Activated CD4-positive, alpha-beta T cell treated with anti-CD3 and anti-CD28 coated beads, Interleukin-2, Interleukin-6, amounts not matched to agents 100 ng/mL and 50 ng/mL, durations not matched to agents 16 hours and 8 hours (primary cell): Measurements from ENCODE around the gene PGP.
"Not testable (repeated sequence)": the region's sequence is repeated elsewhere in the genome, so short reads cannot be mapped to it uniquely, and the experiment has no call there.

Experiments used
- DNase-seq: peaks from one replicate; pipeline ENCODE4 v3.0.0-alpha.2; 2020

Gene PGP, protein sequence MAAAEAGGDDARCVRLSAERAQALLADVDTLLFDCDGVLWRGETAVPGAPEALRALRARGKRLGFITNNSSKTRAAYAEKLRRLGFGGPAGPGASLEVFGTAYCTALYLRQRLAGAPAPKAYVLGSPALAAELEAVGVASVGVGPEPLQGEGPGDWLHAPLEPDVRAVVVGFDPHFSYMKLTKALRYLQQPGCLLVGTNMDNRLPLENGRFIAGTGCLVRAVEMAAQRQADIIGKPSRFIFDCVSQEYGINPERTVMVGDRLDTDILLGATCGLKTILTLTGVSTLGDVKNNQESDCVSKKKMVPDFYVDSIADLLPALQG

GRCh38 chr16:2214719-2214968 lies at the start of gene PGP:
Gene PGP, minus strand, starts transcription at chr16:2214840. Its CDS starts 63 bp downstream, at chr16:2214777.
- DNase-seq = no peak

- not testable (repeated sequence) for DNase-seq
Measured at GRCh38 chr16:2263026-2263425, 48.4 kb upstream of the PGP start.

DNA sequence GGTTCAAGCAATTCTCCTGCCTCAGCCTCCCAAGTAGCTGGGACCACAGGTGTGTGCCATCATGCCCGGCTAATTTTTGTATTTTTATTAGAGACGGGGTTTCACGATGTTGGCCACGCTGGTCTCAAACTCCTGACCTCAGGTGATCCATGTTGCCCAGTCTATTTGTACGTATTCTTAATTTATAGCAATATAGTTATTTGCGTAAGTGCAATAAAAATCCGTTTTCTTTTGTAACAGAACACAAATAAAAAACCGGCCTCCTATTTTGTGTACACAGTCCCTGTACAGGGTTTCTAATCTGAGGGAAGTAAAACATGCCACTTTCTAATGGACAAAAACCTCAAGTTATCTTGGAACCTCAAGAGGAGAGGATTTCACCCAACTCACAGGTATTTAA lies 45.6 kb upstream of the PGP start:
- DNase-seq = no peak

DNA sequence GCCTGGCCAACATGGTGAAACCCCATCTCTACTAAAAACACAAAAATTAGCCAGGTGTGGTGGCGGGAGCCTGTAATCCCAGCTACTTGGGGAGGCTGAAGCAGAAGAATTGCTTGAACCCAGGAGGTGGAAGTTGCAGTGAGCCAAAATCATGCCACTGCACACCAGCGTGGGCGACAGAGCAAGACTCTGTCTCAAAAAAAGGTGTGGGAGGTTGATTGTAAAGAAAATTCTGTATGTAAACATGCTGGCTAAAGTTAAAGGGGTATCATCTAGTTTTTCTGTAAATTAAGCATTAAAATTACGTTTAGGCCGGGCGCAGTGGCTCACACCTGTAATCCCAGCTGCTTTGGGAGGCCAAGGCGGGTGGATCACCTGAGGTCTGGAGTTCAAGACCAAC lies 43.9 kb upstream of the PGP start:
- not testable (repeated sequence) for DNase-seq

GRCh38 chr16:2257726-2258125 lies 43.1 kb upstream of the PGP start:
- DNase-seq = no peak

DNA sequence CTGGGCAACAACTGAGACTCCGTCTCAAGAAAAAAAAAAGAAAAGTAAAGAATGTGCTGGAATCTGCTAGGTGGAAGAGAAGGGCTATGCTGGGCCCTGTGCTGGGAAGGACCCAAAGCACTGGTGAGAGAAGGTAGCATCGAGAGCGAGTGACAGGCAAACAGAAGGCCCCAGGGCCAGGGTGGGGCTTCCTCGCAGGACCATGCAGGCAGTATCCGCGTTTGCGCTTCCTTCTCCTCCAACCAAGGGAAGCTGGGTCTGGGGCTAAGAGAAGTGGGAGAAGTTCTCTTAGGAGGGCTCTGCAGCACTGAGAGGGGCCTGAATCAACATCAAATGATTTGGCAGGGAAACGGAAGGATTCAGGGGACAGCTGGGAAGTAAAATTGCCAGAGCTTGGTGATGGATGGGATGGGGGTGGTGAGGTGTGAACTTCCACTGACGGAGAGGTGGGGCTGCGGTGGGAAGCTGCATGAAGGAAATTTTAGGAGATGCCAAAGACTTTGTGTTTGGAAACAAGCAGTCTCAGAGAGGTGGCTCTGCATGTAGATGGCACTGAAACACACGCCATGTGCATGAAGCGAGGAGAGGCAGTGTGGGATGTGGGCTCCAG lies 42.0 kb upstream of the PGP start:
- DNase-seq = no peak

- no peak for DNase-seq
Measured at GRCh38 chr16:2253293-2253692, 38.7 kb upstream of the PGP start.

- DNase-seq = no peak
Measured at GRCh38 chr16:2252806-2253148, 38.1 kb upstream of the PGP start.

GRCh38 chr16:2251296-2252111 lies 36.9 kb upstream of the PGP start, which contains the start of gene ECI1:
Gene ECI1, minus strand, starts transcription at chr16:2251587. Its CDS starts 21 bp downstream, at chr16:2251566.
- DNase-seq = peak; percentile 95

DNA sequence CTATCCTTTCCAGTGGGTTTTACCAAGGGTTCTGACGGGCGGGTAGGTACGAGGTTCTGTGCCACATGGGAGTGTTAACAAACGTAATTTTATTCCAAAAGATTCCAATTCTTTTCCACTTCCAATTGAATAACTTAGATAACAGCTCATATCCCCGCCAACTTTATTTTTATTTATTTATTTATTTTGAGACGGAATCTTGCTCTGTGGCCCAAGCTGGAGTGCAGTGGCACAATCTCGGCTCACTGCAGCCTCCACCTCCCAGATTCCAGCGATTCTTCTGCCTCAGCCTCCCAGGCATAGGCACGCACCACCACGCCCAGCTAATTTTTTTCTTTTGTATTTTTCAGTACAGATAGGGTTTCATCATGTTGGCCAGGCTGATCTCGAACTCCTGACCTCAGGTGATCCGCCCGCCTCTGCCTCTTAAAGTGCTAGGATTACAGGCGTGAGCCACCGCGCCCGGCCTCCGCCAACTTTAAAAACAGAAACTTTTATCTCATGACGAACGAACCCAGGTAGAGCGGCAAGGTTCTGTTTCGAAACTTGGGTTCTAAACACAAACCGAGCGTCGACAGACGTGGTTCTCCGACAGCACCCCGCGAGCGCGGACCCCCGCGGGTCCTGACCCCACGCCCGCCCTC lies 36.1 kb upstream of the PGP start:
- DNase-seq = peak; percentile 48

GRCh38 chr16:2246301-2246885 lies 31.8 kb upstream of the PGP start:
- DNase-seq = no peak

- no peak for DNase-seq
Measured at GRCh38 chr16:2244926-2245795, 30.5 kb upstream of the PGP start.

DNA sequence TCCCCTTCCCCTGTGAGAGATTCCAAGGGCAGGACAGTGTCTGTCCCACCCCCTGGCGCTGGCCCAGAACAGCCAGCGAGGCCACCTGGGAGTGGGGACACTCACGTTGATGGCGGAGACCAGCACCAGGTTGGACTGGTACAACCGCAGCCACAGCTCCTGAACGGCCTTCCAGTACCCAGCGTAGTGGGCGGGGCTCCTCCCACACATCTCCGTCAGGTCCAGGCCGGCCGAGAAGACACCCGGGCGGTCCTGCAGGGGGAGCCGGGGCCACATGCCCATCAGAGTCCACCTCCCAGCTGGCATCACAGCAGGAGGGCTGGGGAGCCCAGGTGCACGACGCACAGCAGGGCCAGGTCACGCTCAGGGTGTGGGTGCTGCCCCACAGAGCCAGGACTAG lies 29.7 kb upstream of the PGP start:
- no peak for DNase-seq

DNA sequence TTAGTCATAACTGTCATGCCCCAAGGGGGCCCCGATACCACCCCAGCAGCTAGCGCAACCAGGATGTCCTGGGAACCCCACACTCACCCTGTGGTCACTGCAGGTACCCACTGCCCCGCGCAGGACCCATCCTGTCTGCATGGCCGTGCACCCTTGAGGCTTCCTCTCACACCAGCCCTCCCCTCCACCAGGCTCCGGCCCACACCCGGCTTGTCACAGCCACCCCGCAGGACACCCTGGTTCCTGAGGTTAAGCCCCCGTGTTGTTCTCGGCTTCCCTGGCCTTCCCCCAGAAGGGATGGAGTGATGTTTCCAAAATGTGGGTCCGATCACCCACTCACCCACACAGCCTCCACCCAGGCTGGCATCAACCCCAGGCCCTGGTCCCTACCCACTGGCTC lies 29.1 kb upstream of the PGP start:
- no peak for DNase-seq

DNA sequence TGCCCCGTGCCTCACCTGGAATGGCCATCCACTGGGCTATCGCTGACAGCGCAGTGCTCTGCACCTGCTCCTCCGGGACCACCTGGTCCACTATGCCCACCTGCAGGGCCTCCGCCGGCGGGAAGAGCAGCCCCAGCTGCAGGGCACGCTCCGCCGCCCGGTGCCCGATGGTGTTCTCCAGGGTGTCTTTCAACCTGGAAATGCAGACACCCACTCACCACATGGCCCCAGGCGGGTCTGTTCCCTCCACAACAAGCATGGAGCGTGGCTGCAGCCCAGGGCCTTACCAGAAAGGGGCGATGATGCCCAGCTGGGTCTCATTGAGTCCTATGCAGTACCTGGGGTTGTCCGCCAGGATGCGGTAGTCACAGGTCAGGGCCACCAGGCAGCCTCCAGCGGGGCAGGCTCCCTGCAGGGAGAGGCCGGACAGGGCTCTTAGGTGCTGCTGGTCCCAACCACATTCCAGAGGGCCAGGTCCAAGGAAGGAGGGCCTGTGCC lies 28.4 kb upstream of the PGP start:
- no peak for DNase-seq

DNA sequence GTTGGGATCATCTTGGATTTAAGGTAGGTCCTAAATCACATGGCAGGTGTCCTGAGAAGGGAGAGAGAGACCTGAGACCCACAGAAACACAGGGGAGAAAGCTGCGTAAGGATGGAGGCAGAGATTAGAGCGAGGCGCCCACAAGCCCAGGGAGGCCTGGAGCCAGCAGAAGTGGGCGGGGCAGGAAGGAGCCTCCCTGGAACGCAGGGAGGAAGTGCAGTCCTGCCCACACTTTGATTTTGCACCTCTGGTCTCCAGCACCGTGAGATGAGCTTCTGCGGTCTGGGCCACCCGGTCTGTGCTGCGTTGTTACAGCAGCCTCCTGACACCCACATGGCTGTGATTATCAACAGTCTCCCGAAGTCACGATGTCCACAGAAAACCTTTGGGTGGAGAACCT lies 28.0 kb upstream of the PGP start:
- no peak for DNase-seq

- not testable (repeated sequence) for DNase-seq
Measured at GRCh38 chr16:2240331-2240730, 25.7 kb upstream of the PGP start.

- DNase-seq = no peak
Measured at GRCh38 chr16:2238838-2239675, 24.4 kb upstream of the PGP start.

GRCh38 chr16:2238150-2238837 lies 23.7 kb upstream of the PGP start:
- DNase-seq = no peak

DNA sequence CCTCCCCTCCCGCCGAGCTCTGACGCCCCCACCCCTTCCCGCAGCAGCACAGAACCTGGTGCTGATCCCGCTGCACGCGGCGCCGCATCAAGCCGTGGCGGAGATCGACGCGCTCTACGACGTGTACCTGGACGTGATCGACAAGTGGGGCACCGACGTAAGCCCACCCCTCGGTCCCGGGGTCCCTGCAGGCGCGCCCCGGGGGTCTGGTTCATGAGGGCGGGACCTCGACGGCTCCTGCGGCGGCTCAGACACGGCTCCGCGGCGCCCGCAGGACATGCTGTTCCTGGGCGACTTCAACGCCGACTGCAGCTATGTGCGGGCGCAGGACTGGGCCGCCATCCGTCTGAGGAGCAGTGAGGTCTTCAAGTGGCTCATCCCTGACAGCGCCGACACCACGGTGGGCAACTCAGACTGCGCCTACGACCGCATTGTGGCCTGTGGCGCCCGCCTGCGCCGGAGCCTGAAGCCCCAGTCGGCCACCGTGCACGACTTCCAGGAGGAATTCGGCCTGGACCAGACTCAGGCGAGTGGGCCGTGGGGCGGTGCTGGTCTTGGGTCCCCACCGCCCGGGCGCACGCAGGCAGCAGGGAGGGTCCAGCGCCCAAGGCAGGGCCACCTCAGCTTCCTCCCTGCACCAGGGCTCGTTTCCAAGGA lies 23.0 kb upstream of the PGP start:
- DNase-seq = no peak
